GM21825 (cell line): ENCODE data around the gene FAF2.
A peak's percentile ranks its signal among the peaks of the same experiment; 100 is the strongest.
"Not testable (repeated sequence)": the region's sequence is repeated elsewhere in the genome, so short reads cannot be mapped to it uniquely, and the experiment has no call there.

Source experiments
- ATAC-seq: cut with Tn5 transposase; IDR thresholded peaks from one replicate; pipeline ENCODE4 v1.9.1; 2021; ENCODE audit warnings: mild to moderate bottlenecking, moderate library complexity; ENCODE audit not compliant: unreplicated experiment

The FAF2 gene

GRCh38 chr5:176416965-176417364, 31.2 kb upstream of the FAF2 start:
- ATAC-seq, result no peak

GRCh38 chr5:176418251-176418650, 29.9 kb upstream of the FAF2 start:
- no peak for ATAC-seq

- no peak for ATAC-seq
Observed at GRCh38 chr5:176420086-176420485, 28.1 kb upstream of the FAF2 start.

- ATAC-seq, result no peak
Observed at GRCh38 chr5:176420972-176421544, 27.1 kb upstream of the FAF2 start.

GRCh38 chr5:176424181-176424580, 24.0 kb upstream of the FAF2 start:
- no peak for ATAC-seq

GRCh38 chr5:176425138-176425537, 23.0 kb upstream of the FAF2 start:
- no peak for ATAC-seq

GRCh38 chr5:176425791-176426190, 22.4 kb upstream of the FAF2 start:
- ATAC-seq, result no peak

GRCh38 chr5:176426876-176427275, 21.3 kb upstream of the FAF2 start:
- no peak for ATAC-seq

GRCh38 chr5:176427971-176428370, 20.2 kb upstream of the FAF2 start:
- ATAC-seq, result no peak

GRCh38 chr5:176429972-176430371, 18.2 kb upstream of the FAF2 start:
- no peak for ATAC-seq

- ATAC-seq, result no peak
Observed at GRCh38 chr5:176432707-176433106, 15.5 kb upstream of the FAF2 start.

- ATAC-seq, result no peak
Observed at GRCh38 chr5:176436656-176437055, 11.5 kb upstream of the FAF2 start.

- no peak for ATAC-seq
Observed at GRCh38 chr5:176438959-176439757, 9.0 kb upstream of the FAF2 start.

GRCh38 chr5:176440927-176441706, 7.1 kb upstream of the FAF2 start:
- no peak for ATAC-seq

GRCh38 chr5:176441921-176442323, 6.3 kb upstream of the FAF2 start:
- no peak for ATAC-seq

GRCh38 chr5:176442911-176443310, 5.3 kb upstream of the FAF2 start:
- not testable (repeated sequence) for ATAC-seq

- no peak for ATAC-seq
Observed at GRCh38 chr5:176444742-176445141, 3.4 kb upstream of the FAF2 start.

- ATAC-seq, result no peak
Observed at GRCh38 chr5:176446028-176446665, 2.0 kb upstream of the FAF2 start.

- ATAC-seq, result no peak
Observed at GRCh38 chr5:176446884-176447590, 1.1 kb upstream of the FAF2 start.

GRCh38 chr5:176447591-176447977, 601 bp upstream of the FAF2 start:
- peak; percentile 30 for ATAC-seq

GRCh38 chr5:176450077-176450476, 1.9 kb downstream of the FAF2 start:
- no peak for ATAC-seq
